Loucy (cell line): ENCODE data around the gene CHI3L2.

Source experiments
- H2AFZ ChIP-seq: fragments of 200-600 bp; sonication (generic); 2 replicates; pipeline ENCODE4 v1.6.0; 2016; ENCODE audit warnings: antibody characterized with exemption, mild to moderate bottlenecking, low read length, moderate library complexity
- H3F3A ChIP-seq: fragments of 200-600 bp; 2 replicates; pipeline ENCODE4 v1.6.0; 2016; ENCODE audit warnings: antibody characterized with exemption, low read depth, mild to moderate bottlenecking
- H3K27me3 ChIP-seq: fragments of 200-600 bp; sonication (generic); 2 replicates; pipeline ENCODE4 v1.6.1; 2014; ENCODE audit warnings: low read length, mild to moderate bottlenecking; ENCODE audit not compliant: insufficient read depth, poor library complexity, severe bottlenecking
- H3K36me3 ChIP-seq: fragments of 200-600 bp; sonication (generic); 2 replicates; pipeline ENCODE4 v1.6.1; 2016; ENCODE audit warnings: low read length; ENCODE audit not compliant: insufficient read depth
- H3K4me1 ChIP-seq: fragments of 200-600 bp; sonication (generic); 2 replicates; pipeline ENCODE4 v1.5.1; 2014; ENCODE audit warnings: low read length, mild to moderate bottlenecking; ENCODE audit not compliant: insufficient read depth, poor library complexity, severe bottlenecking
- H3K4me2 ChIP-seq: fragments of 200-600 bp; sonication (generic); 2 replicates; pipeline ENCODE4 v1.6.0; 2014; ENCODE audit warnings: antibody characterized with exemption, low read length, low read depth, mild to moderate bottlenecking; ENCODE audit not compliant: poor library complexity, severe bottlenecking
- H3K4me3 ChIP-seq: fragments of 200-600 bp; sonication (generic); 2 replicates; pipeline ENCODE4 v1.5.1; 2014; ENCODE audit warnings: low read length, mild to moderate bottlenecking, mixed read lengths; ENCODE audit not compliant: poor library complexity, severe bottlenecking
- H3K79me2 ChIP-seq: fragments of 200-600 bp; sonication (generic); 2 replicates; pipeline ENCODE4 v1.6.1; 2014; ENCODE audit warnings: low read length; ENCODE audit not compliant: insufficient read depth
- H3K9ac ChIP-seq: fragments of 200-600 bp; sonication (generic); 2 replicates; pipeline ENCODE4 v1.6.0; 2014; ENCODE audit warnings: mild to moderate bottlenecking, low read depth, low read length, moderate library complexity; ENCODE audit not compliant: poor library complexity, severe bottlenecking
- H3K9me2 ChIP-seq: fragments of 200-600 bp; sonication (generic); replicated peaks from 2 replicates; pipeline ENCODE4 v1.6.1; 2016; ENCODE audit warnings: low read depth, low read length, mixed read lengths
- H3K9me3 ChIP-seq: fragments of 200-600 bp; sonication (generic); 2 replicates; pipeline ENCODE4 v1.6.1; 2014; ENCODE audit warnings: mild to moderate bottlenecking, antibody characterized with exemption, low read length, low read depth; ENCODE audit not compliant: insufficient read depth
- H4K20me1 ChIP-seq: fragments of 200-600 bp; sonication (generic); 2 replicates; pipeline ENCODE4 v1.6.0; 2014; ENCODE audit warnings: antibody characterized with exemption, low read length, mild to moderate bottlenecking; ENCODE audit not compliant: insufficient read depth, poor library complexity, severe bottlenecking
- EZH2phosphoT487 ChIP-seq: fragments of 200-600 bp; IDR thresholded peaks from 2 replicates; pipeline ENCODE4 v1.6.1; 2018; ENCODE audit warnings: antibody characterized with exemption, mild to moderate bottlenecking, moderate library complexity, borderline replicate concordance
- TF ChIP-seq, protein P1 (sequence below): fragments of 200-600 bp; sonication (generic); conservative IDR thresholded peaks from 2 replicates; pipeline ENCODE4 v1.5.1; 2014; ENCODE audit warnings: mild to moderate bottlenecking, antibody characterized with exemption, low read length

Gene CHI3L2

DNA sequence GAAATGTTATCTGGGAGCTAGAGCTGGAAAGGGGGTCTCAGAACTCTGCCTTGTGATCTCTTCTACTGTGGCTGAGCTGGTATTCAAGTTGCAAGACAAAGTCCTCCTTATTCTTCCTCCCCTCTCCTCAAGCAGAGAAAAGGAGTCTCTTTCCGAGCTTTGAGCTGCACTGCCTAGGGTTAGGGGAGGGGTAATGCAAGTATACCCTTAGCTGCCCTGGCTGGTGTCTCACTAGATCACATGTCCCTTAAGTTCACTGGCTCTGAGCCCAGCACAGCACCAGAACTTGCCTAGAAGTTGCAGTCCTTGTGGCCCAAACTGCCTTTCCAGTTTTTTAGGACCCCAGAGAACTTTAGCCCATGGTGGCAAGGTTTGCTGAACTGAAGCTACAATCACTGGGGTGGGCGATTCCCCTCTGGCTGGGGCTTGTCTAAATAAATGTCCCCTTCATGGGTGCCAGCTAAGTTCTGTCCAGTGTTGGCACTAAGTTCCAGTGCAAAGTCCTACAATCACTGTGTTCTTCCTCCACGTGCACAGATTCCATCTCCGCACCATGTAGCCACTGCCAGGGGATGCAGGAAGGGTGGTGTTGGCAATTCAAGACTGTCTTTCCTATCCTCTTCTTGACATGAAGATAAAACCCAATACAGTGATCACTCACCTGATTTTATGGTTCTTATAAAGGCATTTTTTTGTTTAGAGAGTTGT, 40.4 kb downstream of the CHI3L2 start:
- Histone ChIP-seq H3K36me3 (no peaks in the 10 kb centered on the region), H3K9me2 (no peaks in the 10 kb centered on the region), H3K27me3 (no peaks in the 10 kb centered on the region), H2AFZ (no peak overlapping the region), H3K4me1 (no peaks in the 10 kb centered on the region), H3F3A (no peaks in the 10 kb centered on the region), H4K20me1 (no peaks in the 10 kb centered on the region), H3K9ac (no peak overlapping the region), H3K9me3 (no peaks in the 10 kb centered on the region), H3K4me2 (no peak overlapping the region), H3K79me2 (no peaks in the 10 kb centered on the region), H3K4me3 (no peak overlapping the region)
- TF ChIP-seq, protein P1, sequence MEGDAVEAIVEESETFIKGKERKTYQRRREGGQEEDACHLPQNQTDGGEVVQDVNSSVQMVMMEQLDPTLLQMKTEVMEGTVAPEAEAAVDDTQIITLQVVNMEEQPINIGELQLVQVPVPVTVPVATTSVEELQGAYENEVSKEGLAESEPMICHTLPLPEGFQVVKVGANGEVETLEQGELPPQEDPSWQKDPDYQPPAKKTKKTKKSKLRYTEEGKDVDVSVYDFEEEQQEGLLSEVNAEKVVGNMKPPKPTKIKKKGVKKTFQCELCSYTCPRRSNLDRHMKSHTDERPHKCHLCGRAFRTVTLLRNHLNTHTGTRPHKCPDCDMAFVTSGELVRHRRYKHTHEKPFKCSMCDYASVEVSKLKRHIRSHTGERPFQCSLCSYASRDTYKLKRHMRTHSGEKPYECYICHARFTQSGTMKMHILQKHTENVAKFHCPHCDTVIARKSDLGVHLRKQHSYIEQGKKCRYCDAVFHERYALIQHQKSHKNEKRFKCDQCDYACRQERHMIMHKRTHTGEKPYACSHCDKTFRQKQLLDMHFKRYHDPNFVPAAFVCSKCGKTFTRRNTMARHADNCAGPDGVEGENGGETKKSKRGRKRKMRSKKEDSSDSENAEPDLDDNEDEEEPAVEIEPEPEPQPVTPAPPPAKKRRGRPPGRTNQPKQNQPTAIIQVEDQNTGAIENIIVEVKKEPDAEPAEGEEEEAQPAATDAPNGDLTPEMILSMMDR = no peak
- TF ChIP-seq EZH2phosphoT487 = no peak

DNA sequence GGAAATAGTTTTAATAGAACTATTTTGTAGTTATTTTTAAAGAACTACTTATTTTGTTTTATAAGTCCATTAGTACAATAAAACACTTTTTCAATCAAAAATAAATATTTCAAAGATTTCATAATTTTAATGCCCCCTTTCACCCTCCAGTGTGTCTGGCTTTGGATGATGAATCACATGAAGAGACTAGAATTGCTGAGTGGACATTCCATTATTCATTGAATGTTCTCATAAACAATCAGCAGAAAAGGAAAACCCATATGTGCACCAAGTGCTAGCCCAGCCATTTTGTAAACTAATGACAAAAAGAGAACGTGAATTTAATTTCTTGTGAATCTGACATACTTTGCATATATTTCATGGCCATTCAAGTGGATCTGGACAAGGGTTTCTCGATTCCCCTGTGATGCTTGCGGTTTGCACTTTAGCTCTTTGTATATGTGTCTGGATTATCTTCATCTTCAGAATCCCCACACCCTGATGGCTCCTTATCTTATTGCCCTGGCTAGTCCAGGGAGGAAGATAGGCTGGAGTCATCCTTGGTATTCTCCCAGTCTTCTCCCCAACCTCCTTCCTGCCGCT, 42.4 kb downstream of the CHI3L2 start:
- H3K9ac ChIP-seq = no peak overlapping the region
- H3K36me3 ChIP-seq = no peaks in the 10 kb centered on the region
- H3K4me3 ChIP-seq = no peak overlapping the region
- H3K9me2 ChIP-seq = no peaks in the 10 kb centered on the region
- no peaks in the 10 kb centered on the region for H3K9me3 ChIP-seq
- H3K4me1 ChIP-seq = no peaks in the 10 kb centered on the region
- no peaks in the 10 kb centered on the region for H3K79me2 ChIP-seq
- H4K20me1 ChIP-seq = no peaks in the 10 kb centered on the region
- TF ChIP-seq, protein P1 = no peak
- no peak for TF ChIP-seq EZH2phosphoT487
- no peak overlapping the region for H3K4me2 ChIP-seq
- H3F3A ChIP-seq = no peaks in the 10 kb centered on the region
- no peaks in the 10 kb centered on the region for H3K27me3 ChIP-seq
- no peak overlapping the region for H2AFZ ChIP-seq

DNA sequence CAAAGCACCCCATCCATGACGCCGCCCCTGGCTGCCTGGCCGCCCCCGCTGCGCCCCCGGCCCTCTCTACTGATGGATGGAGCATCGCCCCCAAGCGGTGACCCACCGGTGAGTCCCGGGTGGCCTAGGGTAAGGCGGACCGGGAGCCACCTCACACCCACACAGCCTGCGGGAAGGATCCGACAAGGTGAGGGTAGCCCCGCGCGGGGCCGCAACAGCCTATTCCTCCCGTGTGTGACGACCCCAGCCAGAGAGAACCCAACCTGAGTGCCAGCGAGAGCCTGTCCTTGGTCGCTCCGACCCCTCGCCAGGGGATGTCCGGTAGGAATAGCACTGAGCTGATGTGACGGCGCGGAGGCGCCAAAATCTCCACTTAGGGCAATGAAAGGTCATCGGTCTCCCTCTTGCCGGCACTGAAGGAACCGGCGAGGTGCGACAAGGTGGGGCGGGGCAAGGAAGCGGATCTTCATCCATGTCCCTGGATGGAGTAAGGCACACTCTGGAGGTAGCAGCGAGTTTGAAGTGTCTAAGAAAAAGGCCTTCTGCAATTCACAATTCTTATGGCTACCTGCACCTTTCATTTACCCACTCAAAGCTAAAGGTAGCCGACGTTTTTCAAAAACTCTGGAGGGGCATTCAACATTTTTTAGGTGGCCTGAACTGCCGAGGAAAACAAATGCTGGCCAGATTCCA, 43.4 kb downstream of the CHI3L2 start:
- Histone ChIP-seq H3K9me2 (no peaks in the 10 kb centered on the region), H3K9ac (no peak overlapping the region), H3K79me2 (no peaks in the 10 kb centered on the region), H3K4me2 (no peak overlapping the region), H3K4me1 (no peaks in the 10 kb centered on the region), H4K20me1 (no peaks in the 10 kb centered on the region), H3K36me3 (no peaks in the 10 kb centered on the region), H3K9me3 (no peaks in the 10 kb centered on the region), H3K27me3 (no peaks in the 10 kb centered on the region), H3F3A (no peaks in the 10 kb centered on the region), H3K4me3 (no peak overlapping the region), H2AFZ (no peak overlapping the region)
- TF ChIP-seq, protein P1 = no peak
- no peak for TF ChIP-seq EZH2phosphoT487
